ENCODE measurements around the gene THADA.

Gene THADA

DNA sequence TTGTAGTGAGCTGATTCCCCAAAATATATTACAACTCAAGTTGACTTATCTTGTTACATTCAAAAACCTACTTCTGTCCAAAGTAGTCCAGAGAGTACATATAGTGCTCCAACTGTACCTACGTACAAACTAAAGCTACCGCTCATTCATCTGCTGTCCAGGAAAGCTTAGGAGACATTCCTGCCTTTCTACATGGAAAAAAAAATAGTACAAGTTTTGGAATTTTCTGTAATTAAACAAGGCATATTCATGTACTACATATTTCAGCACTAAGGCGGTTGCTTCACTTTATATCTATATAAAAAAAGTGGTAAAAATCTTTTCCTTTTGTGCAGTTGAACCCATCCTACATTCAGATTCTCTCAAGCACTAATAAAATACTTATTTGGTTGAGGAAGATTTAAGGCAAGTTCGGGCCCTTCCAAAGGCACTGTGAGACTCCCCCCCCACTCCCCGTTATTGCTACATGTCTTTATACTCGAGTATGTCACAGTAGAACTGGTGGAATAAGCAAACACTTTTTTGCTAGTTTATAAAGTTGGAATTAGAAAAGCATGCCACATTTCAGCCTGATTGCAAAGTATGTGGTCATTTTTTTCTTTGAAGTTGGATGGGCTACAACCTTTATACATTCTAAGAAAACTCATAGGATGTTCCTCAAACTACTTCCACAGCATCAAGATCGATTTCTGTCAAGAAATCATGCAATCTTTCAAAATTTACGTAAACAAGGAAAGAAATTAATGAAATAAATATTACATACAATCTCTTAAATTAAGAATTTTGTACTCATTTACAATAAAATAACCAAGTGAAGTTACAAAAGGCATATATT, 373.1 kb downstream of the THADA start:
- no peak for DNase-seq (ENCODE audit: low read depth)

DNA sequence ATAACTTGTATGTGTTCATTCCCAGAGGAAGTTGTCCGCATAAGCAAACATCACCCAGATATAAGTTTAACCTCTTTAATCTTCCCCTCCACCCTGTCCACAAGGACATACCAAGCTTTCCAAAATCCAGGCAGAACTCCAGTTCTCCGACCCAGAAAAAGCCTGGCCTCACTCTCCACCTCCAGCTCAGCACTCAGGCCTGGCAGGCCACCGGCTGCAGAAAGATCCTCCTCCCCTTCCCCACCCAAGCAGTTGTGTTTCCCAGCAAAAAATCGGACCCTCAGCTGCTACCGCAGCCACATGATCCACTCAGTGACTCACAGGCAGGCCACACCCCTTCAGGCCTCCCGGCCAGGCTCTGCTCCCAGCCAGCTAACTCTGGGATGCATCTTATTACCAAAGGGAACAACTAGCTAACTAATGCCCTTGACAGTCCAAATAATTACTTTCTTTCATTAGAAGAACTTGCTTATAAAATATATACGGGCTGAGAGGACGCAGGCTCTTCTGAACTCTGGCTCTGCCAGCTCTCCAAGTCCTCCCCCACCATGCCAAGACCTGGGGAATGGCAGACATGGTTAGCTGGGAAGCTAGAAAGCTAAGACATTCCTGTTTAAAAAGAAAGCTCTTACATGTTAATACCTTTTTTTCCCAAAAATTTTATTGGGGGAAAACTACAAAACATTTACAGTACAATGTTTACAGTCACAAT, 373.9 kb downstream of the THADA start:
- DNase-seq (ENCODE audit: low read depth) = no peak

DNA sequence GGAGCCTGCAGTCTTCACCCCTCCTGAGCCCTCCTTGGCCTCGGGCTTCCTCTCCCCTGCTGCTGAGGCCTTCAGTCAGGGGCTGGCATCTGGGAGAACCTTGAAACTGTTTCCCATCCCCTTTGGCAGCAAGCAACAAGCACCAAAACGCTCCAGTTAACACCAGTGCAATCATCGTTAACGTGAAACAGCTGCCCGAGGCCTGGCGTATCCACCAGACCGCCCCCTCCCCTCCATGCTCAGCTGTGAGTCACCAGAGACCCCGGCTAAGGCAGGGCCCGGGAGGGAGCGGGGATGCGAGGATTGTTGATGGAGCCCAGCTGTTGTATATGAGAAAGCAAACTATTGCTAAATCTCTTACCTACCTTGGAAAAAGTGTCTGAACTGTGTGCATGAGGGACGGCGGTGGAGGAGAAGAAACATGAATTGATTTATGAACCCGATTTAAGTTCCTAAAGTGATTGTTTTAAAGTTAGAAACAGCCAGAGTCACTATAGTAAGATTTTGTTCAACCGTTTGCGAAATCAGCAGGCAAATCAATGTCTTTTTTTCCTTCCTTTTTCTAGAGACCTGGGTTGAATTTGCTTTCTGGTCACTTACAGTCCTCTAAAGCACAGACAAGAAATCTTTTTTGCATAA, 374.6 kb downstream of the THADA start:
- no peak for DNase-seq (ENCODE audit: low read depth)

DNA sequence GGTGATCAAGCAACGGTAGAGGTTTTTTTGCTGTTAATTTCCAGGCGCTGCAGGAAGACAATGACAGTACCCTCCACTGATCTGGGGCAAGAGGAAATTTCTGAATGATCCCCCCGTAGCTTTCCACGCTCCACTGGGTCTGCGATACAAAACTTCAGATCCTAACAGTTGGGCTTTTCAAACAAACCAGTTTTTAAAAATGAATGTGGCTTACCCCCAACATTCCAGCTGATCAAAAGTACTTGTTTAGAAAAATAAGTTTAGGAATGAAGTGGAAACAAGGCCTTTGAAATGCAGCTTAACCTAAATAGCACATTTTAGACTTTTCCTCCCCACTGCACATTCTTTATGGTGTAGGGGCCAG, 375.1 kb downstream of the THADA start:
- no peak for DNase-seq (ENCODE audit: low read depth)

DNA sequence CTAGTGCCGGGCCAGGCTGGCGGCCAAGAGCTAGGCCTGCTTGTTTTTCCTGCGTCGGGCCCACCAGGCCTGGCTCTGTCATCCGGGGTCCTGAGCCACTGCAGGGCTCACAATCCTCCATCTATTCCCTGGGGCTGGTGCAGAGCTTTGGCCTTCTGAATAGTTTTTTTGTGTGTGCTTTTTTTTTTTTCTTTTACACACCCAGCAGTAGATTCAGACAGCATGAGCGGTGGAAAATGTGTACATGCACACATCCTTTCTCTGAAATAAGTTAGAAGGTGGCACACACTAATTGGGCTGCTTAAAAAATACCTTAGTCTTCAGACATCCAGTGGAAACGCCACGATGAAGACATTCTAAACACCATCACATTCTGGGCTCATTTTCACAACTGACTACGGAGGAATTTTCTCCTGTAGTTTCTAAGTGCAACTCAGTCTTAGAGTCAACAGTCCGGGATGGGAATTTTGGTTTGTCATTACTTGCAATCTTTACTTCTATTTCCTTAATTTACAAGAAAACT, 375.5 kb downstream of the THADA start:
- no peak for DNase-seq (ENCODE audit: low read depth)

DNA sequence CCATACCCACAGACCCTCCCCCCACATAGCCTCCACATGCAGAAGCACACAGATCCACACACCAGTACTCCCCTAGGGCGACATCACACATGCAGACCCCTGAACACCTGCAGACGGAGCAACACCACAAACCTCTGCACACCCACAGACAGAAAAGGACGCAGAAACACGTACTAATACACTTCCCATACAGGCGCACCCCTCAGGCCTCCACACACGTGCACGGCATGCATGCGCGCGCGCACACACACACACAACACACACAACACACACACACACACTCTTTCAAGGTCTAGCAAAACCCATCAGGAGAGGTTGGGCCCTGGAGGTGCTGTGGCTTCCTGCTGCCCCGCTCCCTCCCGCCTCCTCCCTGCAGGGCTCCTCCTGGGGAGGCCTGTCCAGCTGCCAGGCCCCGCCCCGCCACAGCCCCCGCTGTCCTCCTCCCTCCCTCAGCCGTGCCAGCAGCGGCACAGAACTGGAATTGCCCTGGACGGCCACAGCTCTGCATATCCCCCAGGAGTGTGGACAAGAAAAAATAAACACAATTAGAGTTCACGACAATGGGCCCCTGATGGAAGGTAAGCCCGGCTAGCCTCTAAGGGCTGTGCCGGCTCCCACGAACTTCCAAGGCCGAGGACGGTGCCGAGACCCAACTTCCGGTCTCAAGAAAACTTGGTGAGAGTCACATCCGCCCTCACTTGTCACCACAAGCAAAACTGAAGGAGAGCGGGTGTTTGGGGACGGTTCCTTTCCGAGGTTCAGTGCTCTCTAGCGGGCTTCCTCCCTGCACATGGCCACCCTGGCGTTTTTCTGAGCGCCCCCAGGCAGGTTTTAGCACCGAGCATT, 376.2 kb downstream of the THADA start:
- peak; percentile 49 for DNase-seq (ENCODE audit: low read depth)

DNA sequence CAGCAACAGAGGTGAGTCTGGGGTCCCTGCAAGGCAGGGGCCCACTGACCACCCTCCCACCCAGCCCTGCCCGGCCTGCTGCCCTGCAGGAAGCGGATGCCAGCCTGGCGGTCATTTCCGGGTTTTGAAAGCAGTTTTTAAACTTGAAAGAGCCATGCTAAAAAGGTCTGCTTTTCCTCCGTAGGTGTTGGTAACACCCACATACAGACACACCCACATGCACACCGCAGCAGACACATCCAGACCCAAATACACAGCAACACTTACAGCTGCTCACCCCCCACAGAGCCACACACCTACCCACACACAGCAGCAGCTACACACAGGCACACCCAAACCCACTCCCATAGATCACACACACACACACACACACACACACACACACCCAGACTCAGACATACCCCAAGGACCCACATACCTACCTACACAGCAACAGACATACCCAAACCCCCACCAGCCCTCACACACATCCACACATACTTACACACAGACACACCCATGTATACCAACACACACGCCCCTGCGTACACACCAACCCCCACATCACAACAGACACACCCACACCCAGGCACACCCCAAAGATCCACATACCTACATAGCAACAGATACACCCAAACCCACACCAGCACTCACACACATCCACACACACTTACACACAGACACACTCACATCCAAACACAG, 377.0 kb downstream of the THADA start:
- DNase-seq (ENCODE audit: low read depth) = peak; percentile 53

DNA sequence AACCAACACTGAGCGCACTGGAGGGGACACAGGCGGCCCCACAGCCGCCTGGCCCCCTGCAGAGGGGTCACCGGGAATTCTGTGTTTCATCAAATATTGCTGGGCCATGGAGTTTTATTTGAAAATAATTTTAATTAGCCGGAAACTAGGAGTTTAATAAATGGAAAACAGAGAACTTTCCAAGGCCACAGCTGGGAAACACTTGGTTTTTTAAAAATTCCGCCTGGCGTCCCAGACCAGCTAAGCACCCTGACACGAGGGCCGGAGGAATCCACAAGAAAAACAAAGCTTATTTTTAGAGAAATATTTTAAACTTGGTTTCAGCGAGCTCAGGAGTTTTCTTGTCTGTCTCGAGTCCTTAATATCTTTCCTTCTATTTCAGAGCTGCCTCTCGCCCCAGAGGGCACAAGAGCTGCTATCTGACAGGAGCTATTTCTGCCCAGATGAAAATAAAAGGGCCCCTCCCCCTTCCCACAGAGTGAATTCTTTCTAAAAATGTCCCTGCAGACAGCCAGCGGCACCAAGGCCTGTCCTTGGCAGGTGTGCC, 377.6 kb downstream of the THADA start:
- no peak for DNase-seq (ENCODE audit: low read depth)

DNA sequence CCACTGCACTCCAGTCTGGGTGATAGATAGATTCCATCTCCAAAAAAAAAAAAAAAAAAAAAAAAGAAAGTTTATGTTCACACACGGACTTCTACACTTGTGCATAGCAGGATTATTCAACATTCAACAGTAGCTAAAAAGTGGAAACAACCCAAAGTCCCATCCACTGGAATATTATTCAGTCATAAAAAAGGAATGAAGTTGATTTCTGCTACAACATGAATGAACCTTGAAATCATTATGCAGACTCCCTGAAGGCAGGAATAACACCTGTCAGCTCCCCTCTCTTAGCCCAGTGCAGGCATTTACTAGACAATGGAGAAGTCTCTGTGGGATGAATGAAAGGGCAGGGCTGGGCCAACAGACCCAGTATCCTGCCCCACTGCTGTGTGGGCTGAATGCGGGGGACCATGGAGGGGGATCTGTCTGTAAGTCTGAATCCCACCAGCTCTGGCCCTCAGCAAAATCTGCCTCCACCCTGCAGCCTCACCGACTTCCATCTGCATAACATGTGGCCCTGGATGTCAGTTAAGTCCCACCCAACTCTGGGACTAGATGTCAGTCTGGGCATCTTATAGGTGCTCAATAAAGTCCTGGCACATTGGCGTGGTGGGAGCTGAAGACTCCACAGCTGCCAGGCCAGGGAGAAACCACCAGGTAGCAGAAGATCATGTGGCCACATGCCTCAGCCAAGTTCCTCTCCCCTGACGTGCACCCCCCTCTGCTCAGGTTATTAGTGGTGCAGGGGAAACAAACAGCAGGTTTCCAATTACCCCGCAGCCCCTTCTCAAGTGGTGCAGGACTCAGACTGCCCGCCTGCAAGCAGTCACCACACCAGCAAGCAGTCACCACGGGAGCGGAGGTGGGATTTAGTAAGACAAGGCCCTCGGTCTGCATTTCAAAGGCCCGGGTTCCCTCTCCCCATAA, 378.3 kb downstream of the THADA start:
- no peak for DNase-seq (ENCODE audit: low read depth)

DNA sequence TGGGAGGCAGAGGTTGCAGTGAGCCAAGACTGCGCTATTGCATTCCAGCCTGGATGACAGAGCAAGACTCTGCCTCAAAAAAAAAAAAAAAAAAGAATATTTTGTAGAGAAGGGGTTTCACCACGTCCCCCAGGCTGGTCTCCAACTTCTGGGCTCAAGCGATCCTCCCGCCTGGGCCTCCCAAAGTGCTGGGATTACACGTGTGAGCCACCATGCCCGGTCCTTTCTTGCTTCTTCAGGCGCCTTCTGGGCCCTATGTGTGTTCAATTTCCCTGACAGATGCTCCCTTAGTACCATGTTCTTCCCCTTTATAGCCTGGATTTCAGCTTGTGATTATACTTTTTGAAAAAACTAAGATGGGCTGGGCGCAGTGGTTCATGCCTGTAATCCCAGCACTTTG, 379.2 kb downstream of the THADA start:
- no peak for DNase-seq (ENCODE audit: low read depth)

DNA sequence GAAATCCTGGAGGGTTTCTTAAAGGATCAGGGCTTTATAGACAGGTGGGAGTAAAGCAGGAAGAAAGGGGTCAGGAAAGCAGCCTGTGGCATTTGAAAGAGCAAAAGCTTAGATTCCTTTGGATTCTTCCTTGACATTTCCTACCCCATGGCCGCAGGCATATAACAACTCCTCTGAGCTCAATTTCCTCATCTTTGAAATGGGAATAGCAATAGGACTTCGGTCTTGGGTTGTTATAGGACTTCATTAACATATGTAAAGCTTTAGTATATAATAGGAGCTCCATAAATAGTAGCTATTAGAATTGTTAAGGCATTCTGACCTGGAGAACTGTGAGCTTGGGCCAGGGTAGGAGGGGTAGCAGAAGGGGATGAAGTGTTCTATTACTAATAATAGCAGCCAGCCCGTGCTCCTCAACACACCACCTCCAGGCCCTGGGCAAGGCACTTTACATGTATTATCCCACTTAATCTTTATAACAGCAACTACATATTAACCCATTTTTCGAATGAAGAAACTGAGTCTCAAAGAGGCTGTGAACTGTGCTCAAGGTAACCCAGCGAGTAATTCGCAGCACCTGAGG, 380.1 kb downstream of the THADA start:
- no peak for DNase-seq (ENCODE audit: low read depth)

DNA sequence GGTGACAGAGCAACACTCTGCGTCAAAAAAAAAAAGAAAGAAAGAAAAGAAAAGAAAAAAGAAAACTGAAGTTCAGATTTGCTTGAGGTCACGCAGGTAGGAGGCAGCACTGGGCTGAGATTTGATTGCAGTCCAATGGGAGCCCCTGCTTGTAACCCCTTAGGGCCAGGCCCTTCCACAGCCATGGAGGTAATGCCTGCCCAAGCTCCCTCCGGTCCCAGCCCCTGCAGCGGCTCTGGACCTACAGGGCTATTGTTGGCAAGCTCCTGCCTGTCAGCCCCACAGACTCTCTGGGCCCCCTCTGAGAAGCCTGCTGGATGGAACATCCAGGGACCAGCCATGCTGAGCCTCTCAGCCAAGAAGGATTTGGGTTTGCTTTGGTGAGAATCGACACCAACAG, 381.6 kb downstream of the THADA start:
- DNase-seq (ENCODE audit: low read depth) = no peak

DNA sequence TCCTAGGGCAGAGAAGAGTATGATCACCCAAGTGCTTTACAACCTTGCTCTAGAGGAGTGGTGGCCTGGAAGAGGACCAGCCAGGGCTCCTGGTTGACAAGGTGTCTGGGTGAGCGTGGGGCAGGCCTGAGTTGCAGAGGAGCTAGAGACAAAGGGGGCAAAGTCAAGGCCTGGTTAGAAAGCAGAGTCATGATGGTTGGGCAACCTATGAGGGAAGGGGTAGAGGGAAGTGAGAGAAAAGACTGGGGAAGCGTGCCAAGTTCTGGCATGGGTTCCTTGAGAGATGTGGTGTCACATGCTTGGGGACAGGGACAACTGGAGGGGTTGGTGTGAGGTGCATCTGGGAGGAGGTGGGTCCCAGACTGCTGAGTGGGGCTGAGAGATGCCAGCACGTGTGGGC, 382.9 kb downstream of the THADA start:
- DNase-seq (ENCODE audit: low read depth) = no peak

DNA sequence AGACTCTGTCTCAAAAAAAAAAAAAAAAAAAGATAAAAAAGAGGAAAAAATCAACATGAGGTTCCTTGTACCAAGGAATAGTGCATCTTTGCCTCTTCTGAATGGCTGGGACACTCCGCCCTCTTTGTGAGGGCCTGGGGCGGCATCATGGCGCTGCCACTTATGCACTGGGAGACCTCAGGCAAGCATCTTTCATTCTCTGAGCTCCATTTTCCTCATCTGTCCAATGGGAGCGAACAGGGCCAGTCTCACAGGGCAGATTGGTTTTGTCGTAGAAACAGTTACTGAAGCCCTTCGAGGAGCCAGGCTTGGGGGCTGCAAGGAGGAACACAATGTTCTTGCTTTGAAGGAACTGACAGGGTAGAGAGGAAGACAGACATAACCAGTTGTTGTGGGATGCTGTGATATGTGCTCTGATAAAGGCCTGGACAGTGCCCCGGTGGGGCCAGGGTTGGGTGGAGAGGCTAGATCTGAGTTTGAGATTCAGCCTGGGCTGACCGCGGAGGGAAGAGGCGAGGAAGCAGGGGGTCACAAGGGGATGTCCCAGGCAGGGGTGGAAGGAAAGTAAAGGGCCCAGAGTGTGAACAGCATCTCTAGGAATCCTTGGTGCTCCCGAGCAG, 383.5 kb downstream of the THADA start:
- no peak for DNase-seq (ENCODE audit: low read depth)

DNA sequence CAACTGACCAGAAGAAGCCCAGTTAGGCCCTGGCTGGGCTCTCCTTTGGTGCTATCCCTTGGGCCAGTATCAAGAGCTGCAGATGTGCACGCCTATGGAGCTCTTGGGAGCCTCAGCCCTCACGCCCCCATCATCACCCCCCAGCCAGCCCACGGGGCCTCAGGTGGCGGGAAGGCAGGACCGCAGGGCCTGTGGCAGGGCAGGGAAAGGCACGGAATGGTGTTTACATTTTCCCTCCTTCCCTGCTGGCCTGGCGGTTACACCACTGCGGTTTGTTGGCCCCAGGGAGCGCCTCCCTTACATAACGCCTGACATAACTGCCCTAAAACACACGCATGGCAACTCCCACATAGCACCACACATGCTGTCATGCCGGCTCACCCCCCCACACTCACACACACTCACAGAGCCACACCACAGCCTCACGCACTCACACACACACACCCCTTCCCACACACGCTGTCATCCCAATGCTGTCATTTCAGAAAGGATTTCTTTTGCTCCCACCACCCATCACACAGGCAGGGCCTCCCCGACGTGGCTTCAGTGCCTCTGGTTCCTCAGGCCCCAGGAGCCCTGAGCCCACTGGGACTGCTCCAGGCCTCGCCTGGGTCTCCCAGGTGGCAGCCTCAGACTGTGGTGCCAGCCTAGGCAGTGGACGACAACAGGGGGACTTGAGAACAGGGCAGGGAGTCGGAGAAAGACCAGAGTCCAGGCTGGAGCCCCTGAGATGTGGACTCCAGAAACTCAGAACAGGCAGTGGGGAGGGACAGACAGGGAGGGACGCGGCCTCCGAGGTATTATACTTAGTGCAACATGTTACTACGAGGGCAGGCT, 385.2 kb downstream of the THADA start:
- no peak for DNase-seq (ENCODE audit: low read depth)

DNA sequence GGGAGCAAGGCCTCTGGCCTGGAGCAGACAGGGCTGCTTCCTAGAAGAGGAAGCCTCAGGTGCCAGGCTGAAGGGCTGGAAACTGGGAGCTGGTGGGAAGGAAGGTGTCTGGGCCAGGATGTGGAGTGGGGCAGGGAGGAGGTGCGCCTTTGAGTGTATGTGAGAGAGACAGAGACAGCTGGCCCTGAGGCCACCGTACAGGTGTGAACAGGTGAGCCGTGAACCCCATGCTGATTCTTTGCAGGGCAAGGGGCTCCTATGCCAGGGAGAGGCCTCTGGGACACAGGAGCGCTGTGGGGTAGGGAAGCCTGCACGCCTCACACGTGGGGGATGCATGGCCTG, 385.7 kb downstream of the THADA start:
- no peak for DNase-seq (ENCODE audit: low read depth)

DNA sequence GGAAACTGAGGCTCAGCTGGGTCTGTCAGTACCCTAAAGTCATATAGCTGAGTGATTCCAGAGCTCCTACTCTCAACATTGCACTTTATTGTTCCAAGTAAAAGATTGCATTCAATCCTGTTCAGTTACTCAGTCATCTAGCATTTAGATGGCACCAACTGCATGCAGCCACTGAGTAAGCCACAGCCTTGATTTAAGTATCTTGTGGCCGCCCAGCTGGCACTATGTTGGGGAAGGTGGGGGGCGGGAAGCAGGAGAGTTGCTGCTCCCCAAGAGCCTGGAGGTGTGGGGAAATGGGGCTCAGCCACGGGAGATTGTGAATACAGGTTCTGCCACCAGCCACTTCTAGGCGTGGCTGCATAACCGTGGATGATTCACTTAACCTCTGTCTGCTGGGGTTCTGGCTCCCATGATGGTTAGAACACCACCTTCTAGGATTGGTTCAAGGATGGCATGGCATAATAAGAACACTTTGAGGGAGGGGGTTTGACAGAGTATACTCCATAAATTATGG, 386.6 kb downstream of the THADA start:
- no peak for DNase-seq (ENCODE audit: low read depth)
